Urinary bladder (tissue), 2 donors: ENCODE data around the gene LMO7. TPM values are rescaled to one million over a fixed set of nuclear protein-coding genes. Genes with fewer than 3 reads are reported as not detected.

Source experiments
- polyA plus RNA-seq: library from polyadenylated mRNA; stranded (reverse); fragments of 200-250 nt; gene quantifications from one replicate; pipeline ENCODE4 v1.2.3, GENCODE V29; 2013
- total RNA-seq: library from RNA; depleted of rRNA; stranded (reverse); fragments of >200 nt; gene quantifications from one replicate; pipeline ENCODE4 v1.2.3, GENCODE V29; 2014
- donor health status: healthy.

Gene LMO7
- total and polyA plus RNA-seq, 2 donors, result 6.8 to 79.7 TPM

Other genes with a start within 250 kb of the LMO7 start
- 28.7 TPM for gene TBC1D4, start 154.2 kb upstream of the LMO7 start, total RNA-seq
- gene TBC1D4, start 154.2 kb upstream of the LMO7 start, polyA plus RNA-seq, result 5.4 TPM
- 124 TPM for gene COMMD6, start 98.5 kb upstream of the LMO7 start, total RNA-seq
- gene COMMD6, start 98.5 kb upstream of the LMO7 start, polyA plus RNA-seq, result 196 TPM
- 37.2 TPM for gene UCHL3, start 86.5 kb upstream of the LMO7 start, total RNA-seq
- gene UCHL3, start 86.5 kb upstream of the LMO7 start, polyA plus RNA-seq, result 25.7 TPM